Activated CD8-positive, alpha-beta memory T cell treated with anti-CD3 and anti-CD28 coated beads, Interleukin-2, amount 50 U/mL, for 48 hours (primary cell): ENCODE measurements around the gene ZNF785.
"Not testable (repeated sequence)": the region's sequence is repeated elsewhere in the genome, so short reads cannot be mapped to it uniquely, and the experiment has no call there.

Source experiments
- DNase-seq: peaks from one replicate; pipeline ENCODE4 v3.0.0-alpha.2; 2020

The ZNF785 gene

GRCh38 chr16:30585400-30586191 lies at the start of gene ZNF785:
Gene ZNF785 (minus strand): TSS chr16:30585697. CDS start chr16:30585611, 86 bp downstream.
- peak; percentile 91 for DNase-seq

- no peak for DNase-seq
Measured at GRCh38 chr16:30633526-30633925, 48.0 kb upstream of the ZNF785 start.

- DNase-seq = not testable (repeated sequence)
Measured at GRCh38 chr16:30632454-30632853, 47.0 kb upstream of the ZNF785 start.

- DNase-seq = peak; percentile 98
Measured at GRCh38 chr16:30628628-30629540, 43.4 kb upstream of the ZNF785 start.

- no peak for DNase-seq
Measured at GRCh38 chr16:30626236-30626635, 40.7 kb upstream of the ZNF785 start.

GRCh38 chr16:30623536-30624283 lies 38.2 kb upstream of the ZNF785 start:
- DNase-seq = no peak

- no peak for DNase-seq
Measured at GRCh38 chr16:30622455-30623032, 37.0 kb upstream of the ZNF785 start.

- no peak for DNase-seq
Measured at GRCh38 chr16:30621765-30622164, 36.3 kb upstream of the ZNF785 start.

GRCh38 chr16:30620169-30620568 lies 34.7 kb upstream of the ZNF785 start:
- no peak for DNase-seq

GRCh38 chr16:30619638-30620037 lies 34.1 kb upstream of the ZNF785 start:
- no peak for DNase-seq

- no peak for DNase-seq
Measured at GRCh38 chr16:30619202-30619601, 33.7 kb upstream of the ZNF785 start.

GRCh38 chr16:30615358-30616091 lies 30.0 kb upstream of the ZNF785 start:
- DNase-seq = peak; percentile 96

- peak; percentile 95 for DNase-seq
Measured at GRCh38 chr16:30609926-30610839, 24.7 kb upstream of the ZNF785 start, which contains the start of gene ZNF689. Gene ZNF689 (minus strand): TSS chr16:30610389. CDS start chr16:30610041, 348 bp downstream.

GRCh38 chr16:30609002-30609925 lies 23.8 kb upstream of the ZNF785 start:
- DNase-seq = peak; percentile 80

GRCh38 chr16:30606004-30606403 lies 20.5 kb upstream of the ZNF785 start:
- DNase-seq = no peak

GRCh38 chr16:30605158-30605557 lies 19.7 kb upstream of the ZNF785 start:
- no peak for DNase-seq

- no peak for DNase-seq
Measured at GRCh38 chr16:30604316-30604947, 18.9 kb upstream of the ZNF785 start.

GRCh38 chr16:30603945-30604315 lies 18.4 kb upstream of the ZNF785 start:
- DNase-seq = no peak
